Endothelial cell (in vitro differentiated cells): ENCODE results near the gene OIP5. TPM values are rescaled to one million over a fixed set of nuclear protein-coding genes. Genes with fewer than 3 reads are reported as not detected.

Source experiments
- DNase-seq: peaks from one replicate; pipeline ENCODE4 v3.0.0; 2021; ENCODE audit warnings: low spot score
- H3K27ac Mint-ChIP-seq: one replicate; pipeline ENCODE4 v1.8.0; 2021; ENCODE audit warnings: mixed read lengths, inconsistent platforms; ENCODE audit not compliant: unreplicated experiment
- H3K27me3 Mint-ChIP-seq: one replicate; pipeline ENCODE4 v1.8.0; 2021; ENCODE audit warnings: mild to moderate bottlenecking, moderate library complexity, mixed read lengths, inconsistent platforms; ENCODE audit not compliant: unreplicated experiment
- H3K36me3 Mint-ChIP-seq: one replicate; pipeline ENCODE4 v1.8.0; 2021; ENCODE audit warnings: mild to moderate bottlenecking, low read depth, mixed read lengths, inconsistent platforms; ENCODE audit not compliant: unreplicated experiment
- H3K4me1 Mint-ChIP-seq: one replicate; pipeline ENCODE4 v1.8.0; 2021; ENCODE audit warnings: mild to moderate bottlenecking, mixed read lengths, inconsistent platforms; ENCODE audit not compliant: unreplicated experiment
- H3K4me3 Mint-ChIP-seq: one replicate; pipeline ENCODE4 v1.8.0; 2021; ENCODE audit warnings: mild to moderate bottlenecking, mixed read lengths, inconsistent platforms; ENCODE audit not compliant: unreplicated experiment
- H3K9me3 Mint-ChIP-seq: one replicate; pipeline ENCODE4 v1.8.0; 2021; ENCODE audit warnings: mixed read lengths, inconsistent platforms; ENCODE audit not compliant: unreplicated experiment
- long read RNA-seq: library from polyadenylated mRNA; unstranded; transcript quantifications from one replicate; pipeline ENCODE4 v2.0.0, GENCODE V29; 2020; ENCODE audit not compliant: unreplicated experiment
- total RNA-seq: library from RNA; stranded (reverse); fragmentation: NEBNext Ultra II Directional; extraction: Animal tissue kit (Norgen Biotek cat#: 25700); gene quantifications from one replicate; pipeline ENCODE4 v1.2.1, GENCODE V29; 2021; ENCODE audit not compliant: unreplicated experiment
- TF ChIP-seq, protein P1 (sequence below): fragments of 200-600 bp; sonication (generic); IDR thresholded peaks from one replicate; pipeline ENCODE4 v1.5.0; 2021; ENCODE audit warnings: antibody characterized with exemption; ENCODE audit not compliant: unreplicated experiment

OIP5 gene
- total RNA-seq, result 2.7 TPM
- long read RNA-seq, transcript OIP5-201 (5 exons, 1,236 nt), result major isoform, 6 of 7 reads
- long read RNA-seq, partial matches to known transcripts, result 0 of 7 reads
- long read RNA-seq, other reads (novel, unspliced or antisense), result 1 of 7 reads

DNA sequence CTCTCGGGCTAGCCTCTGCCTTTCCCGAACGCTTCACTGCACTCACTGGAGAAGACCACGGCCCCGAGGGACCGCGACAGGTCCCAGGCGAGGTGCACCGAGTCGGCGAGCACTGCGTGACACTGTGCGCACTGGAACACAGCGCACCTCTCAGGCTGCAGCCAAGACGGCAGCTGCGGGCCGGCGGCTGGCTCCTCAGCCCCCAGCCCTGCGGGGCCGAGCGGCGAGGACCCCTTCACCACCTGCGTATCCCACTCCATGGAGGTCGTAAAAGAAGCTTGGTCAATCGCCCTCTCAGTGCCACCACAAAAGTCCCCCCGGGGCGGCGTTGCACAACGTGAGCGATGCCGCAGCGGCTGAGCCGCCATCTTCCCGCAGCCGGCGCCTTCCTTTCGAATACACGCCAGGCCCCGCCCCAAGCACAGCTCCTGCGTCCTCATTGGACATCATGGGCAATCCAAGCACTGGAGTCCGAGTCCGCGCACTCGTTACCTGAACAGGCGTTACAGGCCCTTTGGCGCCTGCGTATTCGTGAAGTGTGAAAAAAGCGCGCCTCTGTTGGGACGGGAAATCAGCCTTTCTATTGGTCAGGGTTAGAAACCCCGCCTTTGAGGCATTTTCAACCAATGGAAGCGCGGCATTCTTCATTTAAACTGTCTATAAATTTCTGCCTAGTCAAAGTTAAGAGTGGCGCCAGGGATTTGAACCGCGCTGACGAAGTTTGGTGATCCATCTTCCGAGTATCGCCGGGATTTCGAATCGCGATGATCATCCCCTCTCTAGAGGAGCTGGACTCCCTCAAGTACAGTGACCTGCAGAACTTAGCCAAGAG, at the start of gene OIP5, which contains the start of gene NUSAP1:
Gene OIP5, minus strand, starts transcription at position 398 of the 832 bp plus-strand sequence. Its CDS starts 30 bp downstream, at position 368.
Gene NUSAP1, plus strand, starts transcription at position 688 of the 832 bp plus-strand sequence. Its CDS starts 77 bp downstream, at position 765.
- H3K9me3 Mint-ChIP-seq, result no peaks in the 10 kb centered on the region
- peak; percentile 93 for DNase-seq
- TF ChIP-seq, protein P1, sequence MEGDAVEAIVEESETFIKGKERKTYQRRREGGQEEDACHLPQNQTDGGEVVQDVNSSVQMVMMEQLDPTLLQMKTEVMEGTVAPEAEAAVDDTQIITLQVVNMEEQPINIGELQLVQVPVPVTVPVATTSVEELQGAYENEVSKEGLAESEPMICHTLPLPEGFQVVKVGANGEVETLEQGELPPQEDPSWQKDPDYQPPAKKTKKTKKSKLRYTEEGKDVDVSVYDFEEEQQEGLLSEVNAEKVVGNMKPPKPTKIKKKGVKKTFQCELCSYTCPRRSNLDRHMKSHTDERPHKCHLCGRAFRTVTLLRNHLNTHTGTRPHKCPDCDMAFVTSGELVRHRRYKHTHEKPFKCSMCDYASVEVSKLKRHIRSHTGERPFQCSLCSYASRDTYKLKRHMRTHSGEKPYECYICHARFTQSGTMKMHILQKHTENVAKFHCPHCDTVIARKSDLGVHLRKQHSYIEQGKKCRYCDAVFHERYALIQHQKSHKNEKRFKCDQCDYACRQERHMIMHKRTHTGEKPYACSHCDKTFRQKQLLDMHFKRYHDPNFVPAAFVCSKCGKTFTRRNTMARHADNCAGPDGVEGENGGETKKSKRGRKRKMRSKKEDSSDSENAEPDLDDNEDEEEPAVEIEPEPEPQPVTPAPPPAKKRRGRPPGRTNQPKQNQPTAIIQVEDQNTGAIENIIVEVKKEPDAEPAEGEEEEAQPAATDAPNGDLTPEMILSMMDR, result peak; percentile 65
- H3K27ac Mint-ChIP-seq, result peak within 1 kb of the TSS; percentile 78
- peaks cover 4% of the 10 kb centered on the region for H3K27me3 Mint-ChIP-seq
- H3K36me3 Mint-ChIP-seq, result no peaks in the 10 kb centered on the region
- H3K4me1 Mint-ChIP-seq, result peaks cover 2% of the 10 kb centered on the region
- peak within 1 kb of the TSS; percentile 100 for H3K4me3 Mint-ChIP-seq

GRCh38 chr15:41377978-41378377, 45.6 kb upstream of the OIP5 start:
- no peak for DNase-seq
- H3K4me3 Mint-ChIP-seq, result no peak overlapping the region
- TF ChIP-seq, protein P1, result no peak
- no peaks in the 10 kb centered on the region for H3K9me3 Mint-ChIP-seq
- peaks cover 25% of the 10 kb centered on the region for H3K36me3 Mint-ChIP-seq
- H3K27ac Mint-ChIP-seq, result no peak overlapping the region
- H3K27me3 Mint-ChIP-seq, result no peaks in the 10 kb centered on the region
- H3K4me1 Mint-ChIP-seq, result no peaks in the 10 kb centered on the region

- H3K36me3 Mint-ChIP-seq, result peaks cover 7% of the 10 kb centered on the region
- no peaks in the 10 kb centered on the region for H3K4me1 Mint-ChIP-seq
- no peaks in the 10 kb centered on the region for H3K9me3 Mint-ChIP-seq
- H3K27me3 Mint-ChIP-seq, result no peaks in the 10 kb centered on the region
- no peak overlapping the region for H3K4me3 Mint-ChIP-seq
- no peak overlapping the region for H3K27ac Mint-ChIP-seq
- TF ChIP-seq, protein P1, result no peak
- no peak for DNase-seq
Observed at GRCh38 chr15:41367418-41367817, 35.0 kb upstream of the OIP5 start.

DNA sequence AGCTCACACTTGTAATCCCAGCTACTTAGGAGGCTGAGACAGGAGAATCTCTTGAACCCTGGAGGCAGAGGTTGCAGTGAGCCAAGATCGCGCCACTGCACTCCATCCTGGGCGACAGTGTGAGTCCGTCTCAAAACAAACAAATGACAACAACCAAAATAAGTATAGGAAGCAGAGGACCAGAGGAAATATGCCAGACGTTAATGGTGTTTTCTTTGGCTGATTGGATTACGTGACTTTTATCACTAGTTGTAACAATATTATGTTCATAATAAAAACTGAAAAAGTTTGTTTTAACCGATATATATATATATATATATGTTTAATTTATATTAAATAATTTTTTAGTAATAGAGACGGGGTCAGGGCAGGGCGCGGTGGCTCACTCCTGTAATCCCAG, 22.0 kb upstream of the OIP5 start:
- TF ChIP-seq, protein P1, result no peak
- DNase-seq, result no peak
- Mint-ChIP-seq H3K4me1 (no peaks in the 10 kb centered on the region), H3K27me3 (peaks cover 5% of the 10 kb centered on the region), H3K4me3 (no peak overlapping the region), H3K9me3 (no peaks in the 10 kb centered on the region), H3K27ac (no peak overlapping the region), H3K36me3 (no peaks in the 10 kb centered on the region)
